Spleen (tissue), 7 donors: ENCODE data around the gene WT1.

ENCODE experiments used
- POLR2A ChIP-seq, 3 donors: fragments of 450-650 bp; IDR thresholded peaks; one replicate each; pipeline ENCODE4 v1.5.1; 2017; ENCODE audit warnings: antibody characterized with exemption in 3 of 3, mild to moderate bottlenecking in 1 of 3
- POLR2AphosphoS5 ChIP-seq, 3 donors: sonication (generic); formaldehyde crosslinking; IDR thresholded peaks; one replicate each; pipeline ENCODE4 v1.5.1; 2017; ENCODE audit warnings: antibody characterized with exemption in 3 of 3
- TF ChIP-seq, protein P1 (sequence below), 11 experiments: fragments of 200-600 bp in 7 of 11; fragments of 450-650 bp in 4 of 11; sonication (generic) in 4 of 11; IDR thresholded peaks in 8 of 11; conservative IDR thresholded peaks in 3 of 11; 1 replicate in 7 of 11; 2 replicates in 4 of 11; pipeline versions ENCODE4 v1.4.0 to v1.8.0; 2016 to 2021; ENCODE audit warnings: antibody characterized with exemption in 11 of 11, inconsistent platforms in 4 of 11, mild to moderate bottlenecking in 1 of 11
- donor health status: DM: no; HTN: no; CAD: no; lungs with moderate emphysema.
- donor health status: DM: no; HTN: no; CAD: no.
- donor health status: DM: no; HTN: no; CAD: no.

DNA sequence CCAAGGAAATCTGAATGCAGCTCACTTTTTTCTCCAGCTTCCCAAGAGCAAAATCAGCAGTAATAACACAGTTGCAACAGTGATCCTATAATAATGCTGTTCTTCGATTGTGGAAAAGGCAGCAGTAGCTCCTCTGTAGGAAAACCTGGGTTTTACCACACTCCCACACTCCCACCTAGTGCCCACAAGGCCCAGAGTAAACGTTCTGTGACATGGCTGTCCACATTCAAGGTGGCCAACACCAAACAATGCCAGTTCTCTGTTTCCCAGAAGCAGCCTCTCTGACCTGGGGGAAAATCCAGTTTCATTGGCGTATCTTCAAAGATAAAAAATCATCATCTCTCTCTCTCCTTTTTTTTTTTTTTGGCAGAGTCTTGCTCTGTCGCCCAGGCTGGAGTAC lies 40.2 kb downstream of the WT1 start:
- TF ChIP-seq, protein P1, sequence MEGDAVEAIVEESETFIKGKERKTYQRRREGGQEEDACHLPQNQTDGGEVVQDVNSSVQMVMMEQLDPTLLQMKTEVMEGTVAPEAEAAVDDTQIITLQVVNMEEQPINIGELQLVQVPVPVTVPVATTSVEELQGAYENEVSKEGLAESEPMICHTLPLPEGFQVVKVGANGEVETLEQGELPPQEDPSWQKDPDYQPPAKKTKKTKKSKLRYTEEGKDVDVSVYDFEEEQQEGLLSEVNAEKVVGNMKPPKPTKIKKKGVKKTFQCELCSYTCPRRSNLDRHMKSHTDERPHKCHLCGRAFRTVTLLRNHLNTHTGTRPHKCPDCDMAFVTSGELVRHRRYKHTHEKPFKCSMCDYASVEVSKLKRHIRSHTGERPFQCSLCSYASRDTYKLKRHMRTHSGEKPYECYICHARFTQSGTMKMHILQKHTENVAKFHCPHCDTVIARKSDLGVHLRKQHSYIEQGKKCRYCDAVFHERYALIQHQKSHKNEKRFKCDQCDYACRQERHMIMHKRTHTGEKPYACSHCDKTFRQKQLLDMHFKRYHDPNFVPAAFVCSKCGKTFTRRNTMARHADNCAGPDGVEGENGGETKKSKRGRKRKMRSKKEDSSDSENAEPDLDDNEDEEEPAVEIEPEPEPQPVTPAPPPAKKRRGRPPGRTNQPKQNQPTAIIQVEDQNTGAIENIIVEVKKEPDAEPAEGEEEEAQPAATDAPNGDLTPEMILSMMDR (IDR thresholded peaks at IDR 0.05 in 8 of 11, conservative IDR thresholded peaks at IDR 0.05 in 3 of 11): no peak
- no peak for TF ChIP-seq POLR2AphosphoS5 (IDR thresholded peaks at IDR 0.05)
- no peak for TF ChIP-seq POLR2A (IDR thresholded peaks at IDR 0.05)
